HEK293T (cell line): ENCODE measurements around the gene TAGLN2.
"Not testable (repeated sequence)": the region's sequence is repeated elsewhere in the genome, so short reads cannot be mapped to it uniquely, and the experiment has no call there.

Experiments
- CTCF ChIA-PET: fragments of 350-600 bp; formaldehyde crosslinking; extraction: SDS; loops from one replicate; lab custom pipeline; 2021; ENCODE audit warnings: antibody characterized with exemption, inconsistent platforms; lab: Yijun Ruan, JAX
- POLR2A ChIA-PET: fragments of 350-600 bp; formaldehyde crosslinking; extraction: SDS; loops from one replicate; lab custom pipeline; 2020; ENCODE audit warnings: antibody characterized with exemption, inconsistent platforms; lab: Yijun Ruan, JAX
- DNase-seq: peaks from one replicate; pipeline ENCODE4 v3.0.0; 2012; ENCODE audit warnings: mixed read lengths; ENCODE audit errors: extremely low spot score
- ARNT ChIP-seq: fragments of 450-650 bp; IDR thresholded peaks from 2 replicates; pipeline ENCODE4 v1.6.1; 2017; ENCODE audit warnings: mild to moderate bottlenecking
- BHLHE40 ChIP-seq: fragments of 450-650 bp; IDR thresholded peaks from 2 replicates; pipeline ENCODE4 v1.6.1; 2016; ENCODE audit warnings: mild to moderate bottlenecking, moderate library complexity, borderline replicate concordance
- CTBP1 ChIP-seq: fragments of 450-650 bp; IDR thresholded peaks from 2 replicates; pipeline ENCODE4 v1.6.1; 2016; ENCODE audit warnings: borderline replicate concordance
- ELF4 ChIP-seq: fragments of 450-650 bp; IDR thresholded peaks from 2 replicates; pipeline ENCODE4 v1.6.1; 2017; ENCODE audit warnings: antibody characterized with exemption
- FOXA1 ChIP-seq: fragments of 450-650 bp; IDR thresholded peaks from 2 replicates; pipeline ENCODE4 v1.6.1; 2016; ENCODE audit warnings: mild to moderate bottlenecking
- FOXK2 ChIP-seq: fragments of 450-650 bp; IDR thresholded peaks from 2 replicates; pipeline ENCODE4 v1.6.1; 2016; ENCODE audit warnings: mild to moderate bottlenecking
- FOXM1 ChIP-seq: fragments of 450-650 bp; IDR thresholded peaks from 2 replicates; pipeline ENCODE4 v1.6.1; 2017; ENCODE audit warnings: mild to moderate bottlenecking, borderline replicate concordance
- HDGF ChIP-seq: fragments of 450-650 bp; IDR thresholded peaks from 2 replicates; pipeline ENCODE4 v1.6.1; 2017; ENCODE audit warnings: antibody characterized with exemption, borderline replicate concordance
- L3MBTL2 ChIP-seq: fragments of 450-650 bp; conservative IDR thresholded peaks from 2 replicates; pipeline ENCODE4 v1.6.1; 2016; ENCODE audit warnings: mild to moderate bottlenecking
- LEF1 ChIP-seq: fragments of 450-650 bp; IDR thresholded peaks from 2 replicates; pipeline ENCODE4 v1.6.1; 2017; ENCODE audit warnings: mild to moderate bottlenecking, borderline replicate concordance
- NFRKB ChIP-seq: fragments of 450-650 bp; IDR thresholded peaks from 2 replicates; pipeline ENCODE4 v1.6.1; 2016; ENCODE audit warnings: mild to moderate bottlenecking, moderate library complexity
- PKNOX1 ChIP-seq: fragments of 450-650 bp; IDR thresholded peaks from 2 replicates; pipeline ENCODE4 v1.6.1; 2016
- SP1 ChIP-seq: fragments of 450-650 bp; IDR thresholded peaks from 2 replicates; pipeline ENCODE4 v1.6.1; 2017
- SUZ12 ChIP-seq: fragments of 450-650 bp; IDR thresholded peaks from 2 replicates; pipeline ENCODE4 v1.6.1; 2016; ENCODE audit warnings: mild to moderate bottlenecking
- TARDBP ChIP-seq: fragments of 450-650 bp; IDR thresholded peaks from 2 replicates; pipeline ENCODE4 v1.6.1; 2016
- ZNF384 ChIP-seq: fragments of 450-650 bp; IDR thresholded peaks from 2 replicates; pipeline ENCODE4 v1.6.1; 2016

Gene TAGLN2

GRCh38 chr1:159900755-159901360, 24.4 kb downstream of the TAGLN2 start:
- TF ChIP-seq FOXK2 (no peak), SUZ12 (no peak), CTBP1 (no peak), PKNOX1 (no peak), FOXA1 (no peak), L3MBTL2 (no peak), ELF4 (no peak), BHLHE40 (no peak), FOXM1 (no peak), HDGF (no peak), TARDBP (no peak), SP1 (no peak), ZNF384 (no peak), LEF1 (no peak), NFRKB (no peak), ARNT (no peak)
- CTCF ChIA-PET = no interaction called here
- POLR2A ChIA-PET = interaction anchor here (1.1 kb wide), 1 partner anchor 14 kb away, joined by 3 read pairs; no protein-coding TSS in a partner anchor
- DNase-seq = no peak

- ChIA-PET CTCF (no interaction called here), POLR2A (interaction anchor here (1.1 kb wide), 1 partner anchor 15 kb away, joined by 3 read pairs; no protein-coding TSS in a partner anchor)
- TF ChIP-seq BHLHE40 (no peak), L3MBTL2 (peak; percentile 29; the same call in 1 of the 2 replicates)
- peak; percentile 89 for DNase-seq
Measured at GRCh38 chr1:159900086-159900680, 25.1 kb downstream of the TAGLN2 start, which contains the start of gene CFAP45. CFAP45 (minus strand) TSS chr1:159900165; CDS start chr1:159900098, 67 bp downstream.

- DNase-seq, POLR2A ChIA-PET: not testable (repeated sequence)
- CTCF ChIA-PET = interaction anchor here (0.7 kb wide), 1 partner anchor 1723 kb away, joined by 3 read pairs; no protein-coding TSS in a partner anchor
Measured at GRCh38 chr1:159899634-159900033, 25.7 kb downstream of the TAGLN2 start.

- no peak for DNase-seq
- ChIA-PET CTCF (no interaction called here), POLR2A (no interaction called here)
- TF ChIP-seq SP1 (no peak), SUZ12 (no peak), LEF1 (no peak), L3MBTL2 (no peak), HDGF (no peak), ARNT (no peak), FOXK2 (no peak), NFRKB (no peak), CTBP1 (no peak)
Measured at GRCh38 chr1:159898527-159898926, 26.8 kb downstream of the TAGLN2 start.

GRCh38 chr1:159897962-159898361, 27.3 kb downstream of the TAGLN2 start:
- POLR2A ChIA-PET = no interaction called here
- TF ChIP-seq LEF1 (no peak), ARNT (no peak), ZNF384 (no peak), CTBP1 (no peak)
- CTCF ChIA-PET = no interaction called here
- DNase-seq = no peak

- CTCF ChIA-PET = no interaction called here
Measured at GRCh38 chr1:159896546-159896930, 28.8 kb downstream of the TAGLN2 start.

GRCh38 chr1:159895836-159896545, 29.3 kb downstream of the TAGLN2 start:
- no peak for TF ChIP-seq BHLHE40
- TF ChIP-seq ELF4 = no peak
- no peak for TF ChIP-seq HDGF
- TF ChIP-seq ARNT = no peak
- no peak for TF ChIP-seq NFRKB
- no peak for TF ChIP-seq L3MBTL2
- no peak for TF ChIP-seq CTBP1
- no peak for TF ChIP-seq FOXK2
- no peak for TF ChIP-seq SUZ12
- no peak for TF ChIP-seq FOXA1
- ChIA-PET CTCF (no interaction called here), POLR2A (no interaction called here)
- DNase-seq = no peak

More at GRCh38 chr1:159896546-159896930, 28.8 kb downstream of the TAGLN2 start:
- DNase-seq = no peak
- TF ChIP-seq SUZ12 = no peak
- no peak for TF ChIP-seq CTBP1
- no peak for TF ChIP-seq FOXK2
- TF ChIP-seq ZNF384 = no peak
- TF ChIP-seq ARNT = no peak
- TF ChIP-seq NFRKB = no peak
- TF ChIP-seq SP1 = no peak
- no peak for TF ChIP-seq FOXM1
- TF ChIP-seq FOXA1 = no peak
- no peak for TF ChIP-seq L3MBTL2
- POLR2A ChIA-PET = no interaction called here

- ChIA-PET CTCF (interaction anchor here (0.7 to 5.7 kb wide), 2 partner anchors 96 to 1146 kb away, joined by 3 to 53 read pairs; no protein-coding TSS in a partner anchor), POLR2A (no interaction called here)
- TF ChIP-seq L3MBTL2 (no peak), HDGF (no peak), TARDBP (no peak), LEF1 (no peak), BHLHE40 (no peak), ELF4 (no peak)
- no peak for DNase-seq
Measured at GRCh38 chr1:159895286-159895685, 30.0 kb downstream of the TAGLN2 start.
